Measurements from ENCODE around the gene PHOX2B. TPM values are rescaled to one million over a fixed set of nuclear protein-coding genes. Genes with fewer than 3 reads are reported as not detected.

Gene PHOX2B
- total RNA-seq, 2 experiments from 2014 or later: not detected

DNA sequence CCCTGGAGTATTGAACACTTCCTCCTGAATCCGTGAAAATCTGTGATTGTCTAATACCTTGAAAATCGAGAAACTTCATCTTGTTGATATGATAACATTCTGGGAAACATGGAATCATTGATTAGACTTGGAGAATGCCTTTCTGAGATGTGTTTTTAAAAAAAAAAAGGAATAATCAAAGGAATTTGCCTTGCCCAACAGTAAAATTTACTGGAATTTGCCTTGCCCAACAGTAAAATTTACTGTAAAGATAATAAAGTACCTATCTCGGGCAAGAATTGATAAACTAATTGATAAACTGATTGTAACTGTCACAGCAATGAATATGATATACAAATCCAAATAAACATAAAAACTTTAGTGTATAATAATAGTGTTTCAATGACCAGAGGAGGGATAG, 44.7 kb downstream of the PHOX2B start:
- peaks cover 9% of the 10 kb centered on the region for H3K27me3 Mint-ChIP-seq
- H3K4me3 Mint-ChIP-seq: no peak overlapping the region
- H3K36me3 Mint-ChIP-seq (ENCODE audit: low read depth): no peaks in the 10 kb centered on the region
- no peaks in the 10 kb centered on the region for H3K9me3 Mint-ChIP-seq
- ATAC-seq (no peak), DNase-seq (no peak)
- H3K27ac Mint-ChIP-seq: no peak overlapping the region
- ChIA-PET CTCF (no interaction called here), POLR2A (no interaction called here)
- TF ChIP-seq, protein P1, sequence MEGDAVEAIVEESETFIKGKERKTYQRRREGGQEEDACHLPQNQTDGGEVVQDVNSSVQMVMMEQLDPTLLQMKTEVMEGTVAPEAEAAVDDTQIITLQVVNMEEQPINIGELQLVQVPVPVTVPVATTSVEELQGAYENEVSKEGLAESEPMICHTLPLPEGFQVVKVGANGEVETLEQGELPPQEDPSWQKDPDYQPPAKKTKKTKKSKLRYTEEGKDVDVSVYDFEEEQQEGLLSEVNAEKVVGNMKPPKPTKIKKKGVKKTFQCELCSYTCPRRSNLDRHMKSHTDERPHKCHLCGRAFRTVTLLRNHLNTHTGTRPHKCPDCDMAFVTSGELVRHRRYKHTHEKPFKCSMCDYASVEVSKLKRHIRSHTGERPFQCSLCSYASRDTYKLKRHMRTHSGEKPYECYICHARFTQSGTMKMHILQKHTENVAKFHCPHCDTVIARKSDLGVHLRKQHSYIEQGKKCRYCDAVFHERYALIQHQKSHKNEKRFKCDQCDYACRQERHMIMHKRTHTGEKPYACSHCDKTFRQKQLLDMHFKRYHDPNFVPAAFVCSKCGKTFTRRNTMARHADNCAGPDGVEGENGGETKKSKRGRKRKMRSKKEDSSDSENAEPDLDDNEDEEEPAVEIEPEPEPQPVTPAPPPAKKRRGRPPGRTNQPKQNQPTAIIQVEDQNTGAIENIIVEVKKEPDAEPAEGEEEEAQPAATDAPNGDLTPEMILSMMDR (IDR thresholded peaks at IDR 0.05): no peak
- intact Hi-C loops (cut with micrococcal nuclease): no loop called here
- H3K4me1 Mint-ChIP-seq (ENCODE audit: low read depth): no peaks in the 10 kb centered on the region

GRCh38 chr4:41702770-41703169, 45.8 kb downstream of the PHOX2B start:
- H3K36me3 Mint-ChIP-seq (ENCODE audit: low read depth): no peaks in the 10 kb centered on the region
- no peak overlapping the region for H3K27ac Mint-ChIP-seq
- intact Hi-C loops (cut with micrococcal nuclease): no loop called here

DNA sequence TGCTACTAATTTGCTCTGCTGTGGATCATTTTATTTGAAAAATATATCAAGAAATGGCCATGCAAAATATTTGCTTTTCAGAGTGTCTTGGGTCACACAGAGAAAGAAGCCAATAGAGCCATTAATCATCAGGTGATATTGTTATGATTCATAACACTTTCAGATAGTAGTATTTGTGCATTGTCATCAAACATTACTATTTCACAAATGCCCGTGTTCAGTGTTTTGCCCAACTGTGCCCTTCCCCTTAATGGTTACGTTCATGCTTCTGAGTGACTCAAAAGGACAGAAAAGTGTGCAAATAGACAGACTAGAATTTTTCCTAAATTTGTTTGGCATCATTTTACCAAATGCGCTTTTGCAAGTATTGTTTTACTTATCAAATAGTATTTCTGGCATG, 46.5 kb downstream of the PHOX2B start:
- ChIA-PET POLR2A (no interaction called here), CTCF (interaction anchor here (2.3 to 2.4 kb wide), 2 partner anchors 8 to 185 kb away, joined by 10 read pairs; no protein-coding TSS in a partner anchor)
- H3K36me3 Mint-ChIP-seq (ENCODE audit: low read depth): no peaks in the 10 kb centered on the region
- DNase-seq (no peak), ATAC-seq (no peak)
- intact Hi-C loops (cut with micrococcal nuclease): no loop called here
- peaks cover 11% of the 10 kb centered on the region for H3K27me3 Mint-ChIP-seq
- no peak overlapping the region for H3K27ac Mint-ChIP-seq
- no peak overlapping the region for H3K4me3 Mint-ChIP-seq
- no peaks in the 10 kb centered on the region for H3K9me3 Mint-ChIP-seq
- TF ChIP-seq, protein P1 (IDR thresholded peaks at IDR 0.05): no peak
- H3K4me1 Mint-ChIP-seq (ENCODE audit: low read depth): no peaks in the 10 kb centered on the region

More at GRCh38 chr4:41702770-41703169, 45.8 kb downstream of the PHOX2B start:
- Mint-ChIP-seq H3K4me1 (ENCODE audit: low read depth) (no peaks in the 10 kb centered on the region), H3K9me3 (no peaks in the 10 kb centered on the region), H3K4me3 (no peak overlapping the region), H3K27me3 (peaks cover 9% of the 10 kb centered on the region)
- ChIA-PET CTCF (interaction anchor here (2.3 kb wide), 1 partner anchor 9 kb away, joined by 10 read pairs; no protein-coding TSS in a partner anchor), POLR2A (no interaction called here)
- ATAC-seq (no peak), DNase-seq (no peak)
- TF ChIP-seq, protein P1 (IDR thresholded peaks at IDR 0.05): no peak

DNA sequence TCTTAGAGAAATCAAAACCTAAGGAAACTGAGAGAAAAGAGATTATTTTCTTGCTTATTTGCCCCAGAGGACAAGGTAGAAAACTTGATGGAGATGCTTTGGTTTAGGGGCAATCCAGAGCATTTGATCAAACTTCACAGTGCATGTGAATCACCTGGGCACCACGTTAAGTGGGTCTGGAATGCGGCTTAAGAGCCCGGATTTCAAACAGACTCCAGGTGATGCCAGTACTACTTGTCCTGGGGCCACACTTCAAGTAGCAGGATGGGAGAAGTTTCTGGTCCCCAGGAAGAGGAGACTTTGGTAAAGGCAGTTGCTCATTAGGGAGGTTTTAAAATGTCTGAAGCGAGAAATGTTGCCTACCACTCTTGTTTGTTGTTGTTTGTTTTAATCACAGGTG, 51.8 kb downstream of the PHOX2B start:
- Mint-ChIP-seq H3K27ac (no peak overlapping the region), H3K4me1 (ENCODE audit: low read depth) (no peaks in the 10 kb centered on the region), H3K27me3 (peaks cover 2% of the 10 kb centered on the region), H3K9me3 (no peaks in the 10 kb centered on the region), H3K4me3 (no peak overlapping the region), H3K36me3 (ENCODE audit: low read depth) (no peaks in the 10 kb centered on the region)
- DNase-seq: no peak
- POLR2A ChIA-PET: no interaction called here
- TF ChIP-seq, protein P1 (IDR thresholded peaks at IDR 0.05): no peak
- CTCF ChIA-PET: interaction anchor here (1.7 kb wide), 1 partner anchor 9 kb away, joined by 4 read pairs; no protein-coding TSS in a partner anchor
- no peak for ATAC-seq
- intact Hi-C loops (cut with micrococcal nuclease): no loop called here

DNA sequence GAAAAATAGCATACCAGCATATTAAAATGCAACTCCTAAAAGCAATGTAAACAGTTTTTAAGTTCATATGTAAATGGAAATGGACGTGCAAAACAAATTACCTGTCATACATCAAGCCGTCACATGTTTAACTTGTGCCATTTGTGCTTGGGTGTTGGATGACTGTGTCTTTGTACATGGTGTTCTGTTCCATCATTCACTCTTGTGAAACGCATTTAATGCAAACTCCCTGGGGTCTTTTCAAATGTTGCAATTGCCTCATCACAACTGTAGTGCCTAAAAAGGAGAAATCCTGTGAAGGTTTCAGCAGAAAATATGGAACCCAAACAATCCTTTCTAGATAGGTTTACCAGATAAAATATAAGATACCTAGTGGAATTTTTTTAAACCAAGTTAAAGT, 52.4 kb downstream of the PHOX2B start:
- TF ChIP-seq, protein P1 (IDR thresholded peaks at IDR 0.05): no peak
- intact Hi-C loops (cut with micrococcal nuclease): no loop called here
- POLR2A ChIA-PET: no interaction called here
- DNase-seq (no peak), ATAC-seq (no peak)
- CTCF ChIA-PET: no interaction called here
- Mint-ChIP-seq H3K27ac (no peak overlapping the region), H3K27me3 (peaks cover 2% of the 10 kb centered on the region), H3K9me3 (no peaks in the 10 kb centered on the region), H3K36me3 (ENCODE audit: low read depth) (no peaks in the 10 kb centered on the region), H3K4me3 (no peak overlapping the region), H3K4me1 (ENCODE audit: low read depth) (no peaks in the 10 kb centered on the region)

Other genes starting within 250 kb of the PHOX2B start
- not detected for gene LIMCH1, start 210.6 kb downstream of the PHOX2B start, total RNA-seq
- gene TMEM33, start 186.7 kb upstream of the PHOX2B start, total RNA-seq: 10 to 100 TPM; 49.2 to 49.4 TPM
- under 1 TPM; 0.31 to 0.41 TPM for gene DCAF4L1, start 233.0 kb upstream of the PHOX2B start, total RNA-seq
- gene SLC30A9, start 241.8 kb upstream of the PHOX2B start, total RNA-seq: 10 to 100 TPM; 42.5 to 51.6 TPM

Measured in activated CD8-positive, alpha-beta T cell treated with anti-CD3 and anti-CD28 coated beads for 36 hours (primary cell).